ENCODE measurements around the gene GNG12.
A peak's percentile ranks its signal among the peaks of the same experiment; 100 is the strongest.

DNA sequence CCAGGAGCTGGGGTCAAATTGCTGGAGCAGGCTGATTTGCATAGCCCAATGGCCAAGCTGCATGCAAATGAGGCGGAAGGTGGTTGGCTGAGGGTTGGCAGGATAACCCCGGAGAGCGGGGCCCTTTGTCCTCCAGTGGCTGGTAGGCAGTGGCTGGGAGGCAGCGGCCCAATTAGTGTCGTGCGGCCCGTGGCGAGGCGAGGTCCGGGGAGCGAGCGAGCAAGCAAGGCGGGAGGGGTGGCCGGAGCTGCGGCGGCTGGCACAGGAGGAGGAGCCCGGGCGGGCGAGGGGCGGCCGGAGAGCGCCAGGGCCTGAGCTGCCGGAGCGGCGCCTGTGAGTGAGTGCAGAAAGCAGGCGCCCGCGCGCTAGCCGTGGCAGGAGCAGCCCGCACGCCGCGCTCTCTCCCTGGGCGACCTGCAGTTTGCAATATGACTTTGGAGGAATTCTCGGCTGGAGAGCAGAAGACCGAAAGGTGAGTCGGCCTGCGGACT, 148.2 kb downstream of the GNG12 start, which contains the start of gene GADD45A:
- TF ChIP-seq POLR2A (IDR thresholded peaks at IDR 0.05; ENCODE audit: low read length) (peak; percentile 99), GATA1 (IDR thresholded peaks at IDR 0.05; ENCODE audit: low read depth, low read length) (no peak)

All from erythroblast (primary cell).